WTC11 (cell line): Measurements from ENCODE around the gene AMPD1.

ENCODE experiments used
- AFF4 ChIP-seq: sonication (generic); formaldehyde crosslinking; IDR thresholded peaks from 2 replicates; pipeline ENCODE4 v1.8.1; 2023; ENCODE audit warnings: mild to moderate bottlenecking, missing genetic modification reagents, borderline replicate concordance
- CTCF ChIP-seq: fragments of 200-600 bp; IDR thresholded peaks from 2 replicates; pipeline ENCODE4 v1.8.0; 2022; ENCODE audit warnings: antibody characterized with exemption
- ESRRA ChIP-seq: sonication (generic); formaldehyde crosslinking; IDR thresholded peaks from 2 replicates; pipeline ENCODE4 v1.8.1; 2022; ENCODE audit warnings: mild to moderate bottlenecking, missing genetic modification reagents, borderline replicate concordance
- FOXP1 ChIP-seq: sonication (generic); formaldehyde crosslinking; IDR thresholded peaks from 2 replicates; pipeline ENCODE4 v1.8.0; 2022; ENCODE audit warnings: missing genetic modification reagents, mild to moderate bottlenecking, moderate library complexity, borderline replicate concordance
- MAX ChIP-seq: sonication (generic); formaldehyde crosslinking; IDR thresholded peaks from 2 replicates; pipeline ENCODE4 v1.8.0; 2022; ENCODE audit warnings: mild to moderate bottlenecking, missing genetic modification reagents
- NR1H2 ChIP-seq: sonication (generic); formaldehyde crosslinking; IDR thresholded peaks from 2 replicates; pipeline ENCODE4 v1.9.0; 2021; ENCODE audit warnings: mild to moderate bottlenecking, moderate library complexity, missing genetic modification reagents
- NR2C2 ChIP-seq: sonication (generic); formaldehyde crosslinking; IDR thresholded peaks from 2 replicates; pipeline ENCODE4 v1.8.0; 2022; ENCODE audit warnings: mild to moderate bottlenecking, missing genetic modification reagents
- USF1 ChIP-seq: sonication (generic); formaldehyde crosslinking; IDR thresholded peaks from 2 replicates; pipeline ENCODE4 v1.8.0; 2022; ENCODE audit warnings: mild to moderate bottlenecking, missing genetic modification reagents
- ZNF512 ChIP-seq: sonication (generic); formaldehyde crosslinking; IDR thresholded peaks from 2 replicates; pipeline ENCODE4 v1.8.1; 2022; ENCODE audit warnings: missing genetic modification reagents, borderline replicate concordance
- ZSCAN18 ChIP-seq: fragments of 250-450 bp; sonication (Bioruptor Pico); IDR thresholded peaks from 2 replicates; pipeline ENCODE4 v2.1.2; 2022; ENCODE audit warnings: mild to moderate bottlenecking, moderate library complexity

GRCh38 chr1:114712977-114713376, 17.6 kb upstream of the AMPD1 start:
- TF ChIP-seq NR1H2 (CRISPR knock-in tag): no peak
- no peak for TF ChIP-seq USF1
- TF ChIP-seq ZNF512 (CRISPR knock-in tag): no peak
- no peak for TF ChIP-seq CTCF
- TF ChIP-seq FOXP1 (CRISPR knock-in tag): no peak
- TF ChIP-seq ZSCAN18 (CRISPR knock-in tag): no peak
- no peak for TF ChIP-seq MAX (CRISPR knock-in tag)
- no peak for TF ChIP-seq AFF4
- TF ChIP-seq ESRRA (CRISPR knock-in tag): no peak
- TF ChIP-seq NR2C2 (CRISPR knock-in tag): no peak
